ENCODE results near the gene SPAG17.
A peak's percentile ranks its signal among the peaks of the same experiment; 100 is the strongest.
"Not testable (repeated sequence)": the region's sequence is repeated elsewhere in the genome, so short reads cannot be mapped to it uniquely, and the experiment has no call there.

Gene SPAG17

GRCh38 chr1:117967477-117967876, 217.6 kb downstream of the SPAG17 start:
- DNase-seq = no peak

DNA sequence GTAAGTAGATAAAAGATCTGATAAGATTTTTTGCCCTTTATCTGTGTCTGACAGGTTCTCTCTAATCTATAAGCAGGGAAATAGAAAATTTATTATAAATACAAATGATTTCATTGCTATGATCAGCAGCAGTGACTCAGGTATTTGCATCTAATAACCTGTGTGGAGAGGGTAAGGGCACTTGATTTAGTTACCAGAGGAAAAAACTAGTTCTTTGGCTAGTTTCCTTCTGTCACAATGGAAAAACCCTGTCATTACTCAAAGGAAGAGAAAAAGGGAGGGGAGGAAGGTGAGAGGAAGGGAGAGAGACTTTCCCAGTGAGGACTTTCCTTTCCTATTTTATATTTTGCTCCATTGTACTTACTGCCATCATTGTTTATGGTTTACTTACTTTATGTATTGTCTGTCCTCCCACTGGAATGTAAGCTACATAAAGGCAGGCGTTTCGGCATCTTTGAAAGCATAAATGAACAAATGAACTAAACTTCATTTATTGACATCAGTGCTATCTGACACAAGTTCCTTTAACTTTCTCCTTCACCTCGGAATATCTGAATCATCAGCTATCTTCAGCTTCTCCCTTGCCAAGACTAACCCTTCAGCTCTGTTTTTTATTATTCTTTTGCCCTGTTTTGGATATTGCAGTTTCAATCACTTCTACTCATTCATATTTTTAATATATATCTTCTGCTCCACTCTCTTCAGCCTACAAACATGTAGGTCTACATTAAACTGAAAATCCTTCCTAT, 220.6 kb downstream of the SPAG17 start:
- DNase-seq = no peak

GRCh38 chr1:117959364-117959763, 225.7 kb downstream of the SPAG17 start:
- DNase-seq = no peak

GRCh38 chr1:117952386-117952785, 232.6 kb downstream of the SPAG17 start:
- DNase-seq = no peak

DNA sequence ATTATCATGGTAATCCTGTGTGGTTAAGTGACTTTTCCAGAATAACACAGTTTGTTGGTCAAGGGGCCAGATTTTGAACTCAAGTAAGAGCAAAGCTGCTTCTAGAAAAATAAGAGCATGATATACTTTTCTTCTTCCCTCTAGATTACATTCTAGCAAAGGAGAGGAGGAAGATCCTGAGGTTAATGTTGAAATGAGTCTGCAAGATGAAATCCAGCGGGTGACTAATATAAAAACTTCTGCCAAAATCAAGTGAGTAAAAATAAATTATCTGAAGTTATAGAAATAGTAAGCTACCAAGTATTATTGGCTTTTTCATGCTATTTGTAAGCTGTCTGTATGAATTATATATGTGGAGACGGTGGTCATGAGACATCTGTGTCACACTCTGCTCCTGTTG, 242.7 kb downstream of the SPAG17 start:
- no peak for DNase-seq

- no peak for DNase-seq
Observed at GRCh38 chr1:117933769-117934168, 251.3 kb downstream of the SPAG17 start.

GRCh38 chr1:117932576-117932975, 252.5 kb downstream of the SPAG17 start:
- no peak for DNase-seq

GRCh38 chr1:117930484-117930883, 254.5 kb downstream of the SPAG17 start:
- DNase-seq = no peak

GRCh38 chr1:117930173-117930447, 254.9 kb downstream of the SPAG17 start:
- no peak for DNase-seq

- peak; percentile 95 for DNase-seq
Observed at GRCh38 chr1:117929343-117930172, 255.5 kb downstream of the SPAG17 start, which contains the start of the genes GDAP2 and WDR3. Gene GDAP2, minus strand, starts transcription at chr1:117929621. Its CDS starts 9,264 bp downstream, at chr1:117920357. Gene WDR3, plus strand, starts transcription at chr1:117929739. Its CDS starts 3,581 bp downstream, at chr1:117933320.

DNA sequence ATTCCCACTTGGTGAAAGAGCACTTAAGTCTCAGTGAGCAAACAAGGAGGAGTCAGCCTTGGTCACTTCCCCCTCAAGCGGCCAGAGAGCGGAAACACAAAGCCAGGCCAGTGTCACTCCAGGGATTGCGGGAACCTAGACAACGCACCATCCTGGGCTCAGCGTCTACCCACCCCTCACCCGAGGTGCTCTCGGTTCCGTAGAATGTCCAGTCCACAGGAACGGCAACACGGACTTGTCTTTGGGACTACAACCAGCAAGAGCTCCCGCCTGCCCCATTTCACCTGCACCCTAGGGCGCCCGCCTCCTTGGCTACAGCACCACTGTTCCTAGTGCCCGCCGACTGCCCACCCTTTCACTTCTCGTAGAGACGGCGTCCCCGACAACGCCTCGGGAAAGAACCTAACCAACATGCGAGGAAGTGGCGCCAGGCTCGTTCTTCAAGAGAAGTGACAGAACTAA, 256.1 kb downstream of the SPAG17 start:
- DNase-seq = peak; percentile 36

GRCh38 chr1:117925981-117926380, 259.0 kb downstream of the SPAG17 start:
- no peak for DNase-seq

DNA sequence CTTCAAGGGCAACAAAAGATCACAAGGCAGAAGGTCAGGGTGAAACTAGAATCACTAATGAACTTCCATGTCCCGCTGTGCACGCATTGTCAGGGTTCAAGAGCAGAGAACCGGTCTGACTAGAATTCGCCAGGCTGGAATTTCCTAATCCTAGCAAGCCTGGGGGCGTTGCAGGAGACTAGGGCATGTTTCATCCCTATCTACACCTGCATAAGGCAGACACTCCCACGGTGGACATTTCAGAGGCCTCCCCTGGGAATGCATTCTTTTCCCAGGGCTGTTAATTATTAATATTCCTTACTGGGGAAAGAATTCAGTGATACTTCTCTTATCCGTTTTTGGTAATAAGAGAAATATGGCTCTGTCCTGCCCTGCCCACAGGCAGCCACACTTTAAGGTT, 262.3 kb downstream of the SPAG17 start:
- DNase-seq = not testable (repeated sequence)

DNA sequence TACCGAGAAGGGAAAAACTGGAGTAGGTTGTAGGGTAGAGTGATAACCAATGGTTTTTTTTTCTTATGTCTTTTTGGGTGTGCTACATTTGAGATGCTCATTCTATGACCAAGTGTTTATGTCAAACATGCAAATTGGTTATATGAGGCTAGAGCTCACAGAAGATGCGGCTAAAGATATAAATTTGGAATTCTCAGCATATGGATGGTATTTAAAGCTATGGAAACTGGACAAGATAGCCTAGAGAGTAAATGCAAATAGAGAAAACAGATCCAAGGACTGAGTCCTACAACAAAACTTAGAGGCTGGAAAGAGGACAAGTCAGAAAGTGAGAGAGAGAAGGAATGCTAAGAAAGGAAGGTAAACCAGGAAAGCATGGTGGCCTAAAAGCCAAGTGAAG, 263.0 kb downstream of the SPAG17 start:
- DNase-seq = no peak

- DNase-seq = no peak
Observed at GRCh38 chr1:117919376-117919775, 265.7 kb downstream of the SPAG17 start.

- no peak for DNase-seq
Observed at GRCh38 chr1:117911051-117911450, 274.0 kb downstream of the SPAG17 start.

DNA sequence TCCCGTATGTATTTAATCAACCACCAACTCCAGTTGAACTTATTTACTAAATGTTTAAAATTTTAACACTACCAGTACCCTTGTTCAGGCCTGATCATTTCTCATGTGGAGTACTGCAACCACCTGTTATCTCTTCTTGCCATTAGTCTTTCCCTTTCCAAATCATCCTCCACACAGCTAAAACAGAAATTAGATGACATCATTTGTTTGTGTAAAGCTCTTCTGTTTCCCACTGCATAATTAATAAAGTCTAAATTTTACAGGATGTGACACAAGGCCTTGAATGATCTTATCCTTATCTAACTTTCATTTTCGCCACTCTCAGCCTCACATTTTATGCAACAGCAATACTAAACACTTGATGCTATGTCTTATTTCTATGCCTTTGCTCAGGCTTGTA, 280.0 kb downstream of the SPAG17 start:
- DNase-seq = no peak

- DNase-seq = no peak
Observed at GRCh38 chr1:117904485-117904884, 280.5 kb downstream of the SPAG17 start.
